Activated T-helper 1 cell treated with anti-CD3 and anti-CD28 coated beads, Interleukin-12 subunit alpha, Interleukin-12 subunit beta, Interleukin-2, Interleukin-4 antibody, amounts not matched to agents 30 ng/mL and 10 ng/mL and 1 ng/mL, durations not matched to agents 14 hours and 24 hours and 36 hours (primary cell): ENCODE results near the gene SART3. TPM values are rescaled to one million over a fixed set of nuclear protein-coding genes. Genes with fewer than 3 reads are reported as not detected.
A peak's percentile ranks its signal among the peaks of the same experiment; 100 is the strongest.

Source experiments
- DNase-seq: peaks from one replicate; pipeline ENCODE4 v3.0.0; 2021; ENCODE audit warnings: low spot score
- H3K27ac Mint-ChIP-seq: one replicate; pipeline ENCODE4 v1.8.0; 2021; ENCODE audit warnings: mild to moderate bottlenecking, mixed read lengths
- H3K27me3 Mint-ChIP-seq: one replicate; pipeline ENCODE4 v1.8.0; 2022; ENCODE audit warnings: mild to moderate bottlenecking, moderate library complexity, mixed read lengths; ENCODE audit not compliant: insufficient read depth
- H3K36me3 Mint-ChIP-seq: one replicate; pipeline ENCODE4 v1.8.0; 2021; ENCODE audit warnings: low read depth, mixed read lengths
- H3K4me1 Mint-ChIP-seq: one replicate; pipeline ENCODE4 v1.8.0; 2021; ENCODE audit warnings: low read depth, mixed read lengths
- H3K4me3 Mint-ChIP-seq: one replicate; pipeline ENCODE4 v1.8.0; 2021; ENCODE audit warnings: mild to moderate bottlenecking, moderate library complexity, mixed read lengths
- H3K9me3 Mint-ChIP-seq: one replicate; pipeline ENCODE4 v1.8.0; 2021; ENCODE audit warnings: mixed read lengths
- intact Hi-C: fragments of 100-400 bp; cut with micrococcal nuclease; formaldehyde crosslinking; loops from one replicate; pipeline ENCODE4 v1.15.1; 2024
- total RNA-seq: library from RNA; stranded (reverse); gene quantifications from 2 replicates; pipeline ENCODE4 v1.2.3, GENCODE V29; 2022

The SART3 gene
- total RNA-seq, 1 donor from 2014 or later = 96.4 TPM

- intact Hi-C loops = no loop called here
Observed at GRCh38 chr12:108527166-108527496, 33.8 kb downstream of the SART3 start.

DNA sequence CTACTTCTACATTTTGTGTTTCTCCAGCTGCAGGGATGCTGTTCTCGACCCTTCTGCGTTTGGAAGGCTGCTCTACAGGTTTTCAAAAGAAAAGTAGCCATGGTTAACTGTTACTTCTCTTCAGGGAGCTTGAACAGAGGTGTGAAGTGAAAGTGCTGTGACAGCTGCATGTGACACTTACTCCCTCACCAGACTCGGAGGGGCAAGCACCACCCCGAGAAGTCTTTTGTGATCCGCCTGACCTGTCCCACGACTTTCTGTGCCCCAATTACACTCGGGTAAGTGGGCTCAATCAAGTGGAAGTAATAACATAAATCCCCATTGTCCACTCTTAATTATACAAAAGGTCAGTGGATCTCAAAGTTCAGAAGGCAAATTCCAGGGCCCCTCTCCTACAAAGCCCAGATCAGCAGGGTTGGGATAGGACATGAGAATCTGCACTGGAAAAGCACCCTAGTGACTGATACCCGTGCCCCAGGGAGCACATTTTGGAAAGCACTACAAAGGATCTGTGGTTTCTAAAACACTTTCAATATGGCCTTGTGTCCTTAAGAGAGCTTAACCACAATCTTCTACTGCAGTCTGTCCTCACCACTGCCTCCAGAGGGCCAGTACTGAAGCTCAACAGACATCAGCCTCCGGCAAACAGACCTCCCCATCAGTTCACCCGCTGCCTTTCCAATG is 34.3 kb downstream of the SART3 start:
- no peaks in the 10 kb centered on the region for H3K27me3 Mint-ChIP-seq
- H3K27ac Mint-ChIP-seq = peak overlapping the region; percentile 38
- no peak overlapping the region for H3K4me3 Mint-ChIP-seq
- H3K4me1 Mint-ChIP-seq = peaks cover 10% of the 10 kb centered on the region
- peaks cover 48% of the 10 kb centered on the region for H3K36me3 Mint-ChIP-seq
- DNase-seq = no peak
- intact Hi-C loops = no loop called here
- H3K9me3 Mint-ChIP-seq = no peaks in the 10 kb centered on the region

More at GRCh38 chr12:108527166-108527496, 33.8 kb downstream of the SART3 start:
- Mint-ChIP-seq H3K27ac (peak overlapping the region; percentile 38), H3K27me3 (no peaks in the 10 kb centered on the region), H3K4me3 (no peak overlapping the region), H3K4me1 (peaks cover 10% of the 10 kb centered on the region), H3K9me3 (no peaks in the 10 kb centered on the region), H3K36me3 (peaks cover 45% of the 10 kb centered on the region)
- DNase-seq = no peak

DNA sequence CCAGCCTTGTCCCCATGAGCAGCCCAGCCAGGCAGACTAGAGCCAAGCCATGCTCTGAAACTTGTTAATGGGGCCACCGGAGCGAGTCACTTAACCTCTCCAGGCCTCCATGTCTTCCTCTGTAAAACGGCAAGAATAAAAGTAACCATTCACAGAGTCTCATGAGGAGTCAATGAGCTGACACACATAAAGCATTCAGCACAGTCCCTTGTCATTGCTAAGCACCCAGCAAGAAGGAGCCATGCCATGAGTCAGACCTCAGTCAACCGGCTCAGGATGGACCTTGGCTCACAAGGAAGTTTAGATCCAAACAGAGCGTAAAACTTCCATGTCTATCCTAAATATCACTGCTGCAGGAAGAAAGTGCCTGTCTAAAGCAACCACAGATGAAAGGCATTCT is 35.3 kb downstream of the SART3 start:
- intact Hi-C loops = no loop called here
- peaks cover 10% of the 10 kb centered on the region for H3K4me1 Mint-ChIP-seq
- peak overlapping the region; percentile 20 for H3K27ac Mint-ChIP-seq
- H3K27me3 Mint-ChIP-seq = no peaks in the 10 kb centered on the region
- DNase-seq = no peak
- H3K36me3 Mint-ChIP-seq = peaks cover 50% of the 10 kb centered on the region
- H3K4me3 Mint-ChIP-seq = no peak overlapping the region
- H3K9me3 Mint-ChIP-seq = no peaks in the 10 kb centered on the region

- DNase-seq = no peak
- H3K9me3 Mint-ChIP-seq = no peaks in the 10 kb centered on the region
- no peaks in the 10 kb centered on the region for H3K27me3 Mint-ChIP-seq
- H3K36me3 Mint-ChIP-seq = peaks cover 50% of the 10 kb centered on the region
- H3K27ac Mint-ChIP-seq = no peak overlapping the region
- intact Hi-C loops = no loop called here
- H3K4me1 Mint-ChIP-seq = peaks cover 10% of the 10 kb centered on the region
- H3K4me3 Mint-ChIP-seq = no peak overlapping the region
Observed at GRCh38 chr12:108523365-108523764, 37.6 kb downstream of the SART3 start.

GRCh38 chr12:108519558-108519957 is 41.4 kb downstream of the SART3 start:
- peaks cover 12% of the 10 kb centered on the region for H3K4me1 Mint-ChIP-seq
- H3K36me3 Mint-ChIP-seq = peaks cover 37% of the 10 kb centered on the region

DNA sequence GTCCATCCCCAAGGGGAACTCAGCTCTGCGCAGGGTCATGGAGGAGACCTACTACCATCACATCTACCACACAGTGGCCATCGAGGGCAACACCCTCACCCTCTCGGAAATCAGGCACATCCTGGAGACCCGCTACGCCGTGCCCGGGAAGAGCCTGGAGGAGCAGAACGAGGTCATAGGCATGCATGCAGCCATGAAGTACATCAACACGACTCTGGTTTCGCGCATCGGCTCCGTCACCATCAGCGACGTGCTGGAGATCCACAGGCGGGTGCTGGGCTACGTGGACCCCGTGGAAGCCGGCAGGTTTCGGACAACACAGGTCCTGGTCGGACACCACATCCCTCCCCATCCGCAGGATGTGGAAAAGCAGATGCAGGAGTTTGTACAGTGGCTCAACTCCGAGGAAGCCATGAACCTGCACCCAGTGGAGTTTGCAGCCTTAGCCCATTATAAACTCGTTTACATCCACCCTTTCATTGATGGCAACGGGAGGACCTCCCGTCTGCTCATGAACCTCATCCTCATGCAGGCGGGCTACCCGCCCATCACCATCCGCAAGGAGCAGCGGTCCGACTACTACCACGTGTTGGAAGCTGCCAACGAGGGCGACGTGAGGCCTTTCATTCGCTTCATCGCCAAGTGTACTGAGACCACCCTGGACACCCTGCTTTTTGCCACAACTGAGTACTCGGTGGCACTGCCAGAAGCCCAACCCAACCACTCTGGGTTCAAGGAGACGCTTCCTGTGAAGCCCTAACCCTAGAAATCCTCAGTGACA is 42.1 kb downstream of the SART3 start:
- Mint-ChIP-seq H3K36me3 (peaks cover 37% of the 10 kb centered on the region), H3K9me3 (no peaks in the 10 kb centered on the region), H3K4me3 (no peak overlapping the region), H3K27me3 (no peaks in the 10 kb centered on the region), H3K4me1 (peaks cover 12% of the 10 kb centered on the region), H3K27ac (peak overlapping the region; percentile 16)
- no peak for DNase-seq
- intact Hi-C loops = loop anchor here (5.0 kb wide), 4 partner anchors 113 to 1053 kb away; partner anchors contain the start of genes MMAB, MVK, SELPLG and SSH1

More at GRCh38 chr12:108519558-108519957, 41.4 kb downstream of the SART3 start:
- no peak overlapping the region for H3K27ac Mint-ChIP-seq
- H3K27me3 Mint-ChIP-seq = no peaks in the 10 kb centered on the region
- H3K9me3 Mint-ChIP-seq = no peaks in the 10 kb centered on the region
- no peak overlapping the region for H3K4me3 Mint-ChIP-seq
- intact Hi-C loops = loop anchor here (5.0 kb wide), 4 partner anchors 113 to 1053 kb away; partner anchors contain the start of genes MMAB, MVK, SELPLG and SSH1
- no peak for DNase-seq

DNA sequence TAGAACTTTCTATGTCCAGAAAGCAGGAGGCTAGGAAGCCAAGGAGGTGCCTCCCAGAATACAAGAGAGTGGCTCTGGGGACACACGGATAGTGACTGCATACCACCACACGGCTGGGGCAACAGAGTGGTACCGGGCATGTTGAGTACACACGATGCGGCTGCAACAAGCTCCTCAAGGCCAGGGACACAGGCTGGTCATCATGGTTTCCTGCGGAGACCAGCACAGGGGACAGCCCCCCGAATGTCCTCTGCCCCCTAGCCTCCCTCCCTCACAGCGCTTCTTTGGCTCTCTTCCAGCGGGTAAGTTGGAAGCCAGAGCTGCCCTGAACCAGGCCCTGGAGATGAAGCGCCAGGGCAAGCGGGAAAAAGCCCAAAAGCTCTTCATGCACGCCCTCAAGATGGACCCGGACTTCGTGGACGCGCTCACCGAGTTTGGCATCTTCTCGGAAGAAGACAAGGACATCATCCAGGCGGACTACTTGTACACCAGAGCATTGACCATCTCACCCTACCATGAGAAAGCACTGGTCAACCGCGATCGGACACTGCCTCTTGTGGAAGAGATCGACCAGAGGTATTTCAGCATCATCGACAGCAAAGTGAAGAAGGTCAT is 42.8 kb downstream of the SART3 start:
- no peaks in the 10 kb centered on the region for H3K27me3 Mint-ChIP-seq
- no peak overlapping the region for H3K4me3 Mint-ChIP-seq
- H3K4me1 Mint-ChIP-seq = peaks cover 12% of the 10 kb centered on the region
- no peaks in the 10 kb centered on the region for H3K9me3 Mint-ChIP-seq
- DNase-seq = no peak
- intact Hi-C loops = loop anchor here (5.0 kb wide), 4 partner anchors 114 to 1054 kb away; partner anchors contain the start of genes MMAB, MVK, SELPLG and SSH1
- peaks cover 34% of the 10 kb centered on the region for H3K36me3 Mint-ChIP-seq
- H3K27ac Mint-ChIP-seq = peak overlapping the region; percentile 16

GRCh38 chr12:108517288-108518100 is 43.5 kb downstream of the SART3 start:
- H3K9me3 Mint-ChIP-seq = no peaks in the 10 kb centered on the region
- peaks cover 12% of the 10 kb centered on the region for H3K4me1 Mint-ChIP-seq
- no peak for DNase-seq
- no peaks in the 10 kb centered on the region for H3K27me3 Mint-ChIP-seq
- H3K4me3 Mint-ChIP-seq = peak overlapping the region; percentile 91
- H3K36me3 Mint-ChIP-seq = peaks cover 30% of the 10 kb centered on the region
- no peak overlapping the region for H3K27ac Mint-ChIP-seq
- intact Hi-C loops = loop anchor here (5.0 kb wide), 4 partner anchors 115 to 1055 kb away; partner anchors contain the start of genes MMAB, MVK, SELPLG and SSH1

GRCh38 chr12:108516511-108517275 is 44.3 kb downstream of the SART3 start:
- Mint-ChIP-seq H3K27me3 (no peaks in the 10 kb centered on the region), H3K9me3 (no peaks in the 10 kb centered on the region), H3K27ac (peak overlapping the region; percentile 8), H3K4me3 (peak overlapping the region; percentile 91), H3K4me1 (peaks cover 18% of the 10 kb centered on the region), H3K36me3 (peaks cover 24% of the 10 kb centered on the region)
- intact Hi-C loops = loop anchor here (5.0 kb wide), 4 partner anchors 116 to 1056 kb away; partner anchors contain the start of genes MMAB, MVK, SELPLG and SSH1
- no peak for DNase-seq

- Mint-ChIP-seq H3K36me3 (peaks cover 19% of the 10 kb centered on the region), H3K9me3 (no peaks in the 10 kb centered on the region), H3K4me1 (peaks cover 23% of the 10 kb centered on the region), H3K4me3 (peak overlapping the region; percentile 91), H3K27me3 (peaks cover 3% of the 10 kb centered on the region), H3K27ac (peak overlapping the region; percentile 82)
- intact Hi-C loops = loop anchor here (1.0 to 5.0 kb wide), 11 partner anchors 45 to 1056 kb away; partner anchors contain the start of genes ALKBH2, CORO1C, MMAB and MVK
- DNase-seq = no peak
Observed at GRCh38 chr12:108515916-108516315, 45.1 kb downstream of the SART3 start.

DNA sequence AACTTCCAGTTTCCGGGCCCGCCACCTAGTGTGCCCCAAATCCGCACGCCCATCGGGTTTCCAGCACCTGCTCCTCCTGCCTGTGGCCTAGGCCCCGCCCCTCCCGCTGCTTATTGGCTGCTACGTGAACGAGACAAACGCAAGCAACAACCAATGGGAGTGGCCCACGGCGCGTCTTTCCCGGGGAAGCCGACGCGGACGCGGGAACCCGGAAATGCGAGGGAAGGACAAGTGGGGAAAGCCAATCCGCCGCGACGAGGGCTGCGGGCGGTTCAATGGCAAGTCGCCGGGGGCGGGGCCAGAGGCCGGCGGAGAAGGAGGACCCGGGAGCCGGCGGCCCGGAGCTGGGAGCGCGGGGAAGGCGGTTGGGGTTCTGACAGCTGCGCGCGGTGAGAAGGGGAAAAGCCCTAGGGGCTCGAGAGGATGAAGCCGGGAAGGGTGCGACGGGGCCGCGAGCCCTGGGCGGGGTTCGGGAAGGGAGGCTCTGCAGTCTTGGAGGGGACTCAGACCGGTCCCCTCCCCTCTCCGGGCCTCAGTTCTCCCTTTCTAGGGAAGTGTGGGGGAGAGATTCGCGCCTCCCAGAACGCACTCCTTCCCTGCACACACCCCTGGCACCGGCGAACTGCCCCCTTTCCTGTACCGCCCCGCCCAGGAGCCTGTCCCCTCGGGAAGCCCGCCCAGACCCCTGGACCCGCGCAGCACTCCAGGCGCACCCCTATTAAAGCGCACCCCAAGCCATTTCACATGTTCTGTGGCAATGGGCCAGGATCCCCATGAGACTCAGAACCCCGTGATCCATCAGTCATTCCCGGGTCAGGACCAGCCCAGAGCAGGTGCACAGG is 45.8 kb downstream of the SART3 start, which contains the start of gene FICD:
FICD (plus strand) TSS at position 305 of the 842 bp plus-strand sequence. CDS start 1,696 bp downstream, outside the sequence.
- Mint-ChIP-seq H3K4me3 (peak within 1 kb of the TSS; percentile 91), H3K9me3 (no peaks in the 10 kb centered on the region), H3K36me3 (peaks cover 13% of the 10 kb centered on the region), H3K27me3 (peaks cover 3% of the 10 kb centered on the region), H3K27ac (peak within 1 kb of the TSS; percentile 82), H3K4me1 (peaks cover 23% of the 10 kb centered on the region)
- DNase-seq = peak; percentile 99
- intact Hi-C loops = loop anchor here (1.0 to 5.0 kb wide), 11 partner anchors 46 to 1057 kb away; partner anchors contain the start of genes ALKBH2, CORO1C, MMAB and MVK
